OCI-LY3 (cell line): ENCODE data around the gene RHBDL1.

ENCODE experiments used
- EZH2phosphoT487 ChIP-seq: fragments of 200-600 bp; shearing (Covaris generic); IDR thresholded peaks from 2 replicates; pipeline ENCODE4 v1.6.1; 2018; ENCODE audit warnings: antibody characterized with exemption, mixed run types, low read depth
- TF ChIP-seq, protein P1 (sequence below): fragments of 200-600, 300-600 bp; sonication (generic); IDR thresholded peaks from 2 replicates; pipeline ENCODE4 v1.5.1; 2014; ENCODE audit warnings: antibody characterized with exemption, low read length, low read depth

DNA sequence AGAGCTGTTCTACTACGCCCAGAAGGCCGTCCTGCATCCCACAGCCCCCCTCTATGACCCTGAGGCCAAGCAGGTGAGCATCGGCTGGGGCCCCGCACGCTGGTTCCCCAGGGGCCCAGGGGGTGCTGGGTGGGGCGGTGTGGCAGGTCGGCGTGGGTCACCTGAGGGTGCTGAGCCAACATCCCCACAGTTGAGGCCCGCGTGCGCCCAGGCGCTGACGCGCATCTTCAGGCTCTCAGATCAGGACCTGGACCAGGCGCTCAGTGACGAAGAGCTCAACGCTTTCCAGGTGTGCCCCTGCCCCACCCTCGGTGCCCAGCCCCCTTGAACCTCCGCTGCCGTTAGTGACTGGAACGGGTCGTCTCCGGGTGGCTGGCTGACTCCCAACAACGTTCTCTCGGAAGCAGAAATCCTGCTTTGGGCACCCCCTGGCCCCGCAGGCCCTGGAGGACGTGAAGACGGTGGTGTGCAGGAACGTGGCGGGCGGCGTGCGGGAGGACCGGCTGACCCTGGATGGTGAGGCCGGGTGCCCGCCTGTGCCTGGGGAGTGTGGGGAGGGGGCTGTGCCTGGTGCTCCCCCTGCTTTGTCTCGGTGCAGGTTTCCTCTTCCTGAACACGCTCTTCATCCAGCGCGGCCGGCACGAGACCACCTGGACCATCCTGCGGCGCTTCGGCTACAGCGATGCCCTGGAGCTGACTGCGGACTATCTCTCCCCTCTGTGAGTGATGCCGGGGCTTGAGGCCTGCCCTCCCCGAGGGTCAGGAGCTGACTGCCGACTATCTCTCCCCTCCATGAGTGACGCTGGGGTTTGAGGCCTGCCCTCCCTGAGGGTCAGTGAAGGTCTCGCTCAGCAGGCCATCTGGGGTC is 4.8 kb upstream of the RHBDL1 start:
- TF ChIP-seq, protein P1, sequence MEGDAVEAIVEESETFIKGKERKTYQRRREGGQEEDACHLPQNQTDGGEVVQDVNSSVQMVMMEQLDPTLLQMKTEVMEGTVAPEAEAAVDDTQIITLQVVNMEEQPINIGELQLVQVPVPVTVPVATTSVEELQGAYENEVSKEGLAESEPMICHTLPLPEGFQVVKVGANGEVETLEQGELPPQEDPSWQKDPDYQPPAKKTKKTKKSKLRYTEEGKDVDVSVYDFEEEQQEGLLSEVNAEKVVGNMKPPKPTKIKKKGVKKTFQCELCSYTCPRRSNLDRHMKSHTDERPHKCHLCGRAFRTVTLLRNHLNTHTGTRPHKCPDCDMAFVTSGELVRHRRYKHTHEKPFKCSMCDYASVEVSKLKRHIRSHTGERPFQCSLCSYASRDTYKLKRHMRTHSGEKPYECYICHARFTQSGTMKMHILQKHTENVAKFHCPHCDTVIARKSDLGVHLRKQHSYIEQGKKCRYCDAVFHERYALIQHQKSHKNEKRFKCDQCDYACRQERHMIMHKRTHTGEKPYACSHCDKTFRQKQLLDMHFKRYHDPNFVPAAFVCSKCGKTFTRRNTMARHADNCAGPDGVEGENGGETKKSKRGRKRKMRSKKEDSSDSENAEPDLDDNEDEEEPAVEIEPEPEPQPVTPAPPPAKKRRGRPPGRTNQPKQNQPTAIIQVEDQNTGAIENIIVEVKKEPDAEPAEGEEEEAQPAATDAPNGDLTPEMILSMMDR: no peak
- no peak for TF ChIP-seq EZH2phosphoT487
